DMS 273 (cell line): ENCODE measurements around the gene ARFGAP3.
A peak's percentile ranks its signal among the peaks of the same experiment; 100 is the strongest.

Source experiments
- DNase-seq: peaks from one replicate; lab custom pipeline; 2025; ENCODE audit not compliant: unreplicated experiment; lab: John Stamatoyannopoulos, UW

The ARFGAP3 gene

DNA sequence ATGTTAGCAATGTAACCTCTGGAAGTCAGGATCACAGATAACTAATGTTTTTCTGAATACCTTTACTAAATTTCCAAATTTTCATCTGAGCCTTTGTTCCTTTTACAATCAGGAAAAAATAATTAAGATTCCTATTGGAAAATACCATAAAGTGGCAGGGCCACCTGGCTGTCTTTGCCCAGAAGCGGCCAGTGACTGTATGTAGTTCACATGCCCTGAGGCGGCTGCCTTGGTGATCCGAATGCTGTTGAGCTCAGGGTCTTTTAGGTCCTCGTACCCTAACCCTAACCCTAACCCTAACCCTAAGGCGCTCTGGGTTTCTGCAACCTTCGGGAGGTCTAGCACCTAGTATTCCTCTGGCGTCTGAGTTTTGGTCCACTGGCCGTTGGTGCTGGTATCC lies 8.5 kb upstream of the ARFGAP3 start:
- no peak for DNase-seq

GRCh38 chr22:42863349-42863961 lies 6.4 kb upstream of the ARFGAP3 start:
- no peak for DNase-seq

DNA sequence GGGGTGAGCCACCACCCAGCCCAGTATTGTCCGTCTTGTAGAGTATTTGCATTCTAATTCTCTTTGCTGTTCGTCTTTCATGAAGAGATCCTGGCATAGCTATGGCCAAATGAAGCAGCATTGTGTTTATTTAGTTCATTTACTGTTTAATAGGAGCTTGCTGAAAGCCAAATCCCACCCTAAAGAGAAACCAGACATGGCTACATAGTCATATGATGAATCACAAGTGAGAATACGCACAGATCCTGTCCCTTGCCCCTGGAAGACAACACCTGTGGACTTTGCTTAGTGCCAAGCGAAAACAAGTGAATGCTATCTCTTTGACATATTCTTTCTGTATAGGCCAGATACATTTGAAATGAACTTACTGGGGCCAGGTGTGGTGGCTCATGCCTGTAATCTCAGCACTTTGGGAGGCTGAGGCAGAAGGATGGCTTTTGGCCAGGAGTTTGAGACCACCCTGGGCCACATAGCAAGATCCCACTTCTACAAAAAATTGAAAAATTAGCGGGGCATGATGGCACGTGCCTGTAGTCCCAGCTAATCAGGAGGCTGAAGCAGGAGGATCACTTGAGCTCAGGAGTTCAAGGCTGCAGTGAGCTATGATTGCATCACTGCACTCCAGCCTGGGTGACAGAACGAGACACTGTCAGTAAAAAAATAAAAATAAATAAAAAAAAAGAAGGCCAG lies 5.1 kb upstream of the ARFGAP3 start:
- DNase-seq, result no peak

DNA sequence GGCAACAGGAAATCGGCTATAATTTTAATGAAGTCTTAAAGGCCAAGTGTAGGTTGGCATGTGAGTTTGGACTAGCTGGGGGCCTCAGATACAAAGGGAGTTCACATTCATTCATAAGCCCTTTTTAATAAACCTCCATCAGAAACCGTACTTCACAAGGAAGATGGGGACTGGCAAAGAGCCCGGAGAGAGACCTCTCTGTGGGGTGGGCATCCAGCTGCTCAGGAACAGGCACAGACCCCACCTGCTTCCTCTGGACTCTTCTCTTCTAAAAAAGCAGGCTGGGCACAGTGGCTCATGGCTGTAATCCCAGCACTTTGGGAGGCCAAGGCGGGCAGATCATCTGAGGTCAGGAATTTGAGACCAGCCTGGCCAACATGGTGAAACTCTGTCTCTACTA lies 3.9 kb upstream of the ARFGAP3 start:
- peak; percentile 49 for DNase-seq

- peak; percentile 63 for DNase-seq
Measured at GRCh38 chr22:42857845-42858481, 890 bp upstream of the ARFGAP3 start.

GRCh38 chr22:42856179-42856864 lies 751 bp downstream of the ARFGAP3 start:
- peak; percentile 56 for DNase-seq

DNA sequence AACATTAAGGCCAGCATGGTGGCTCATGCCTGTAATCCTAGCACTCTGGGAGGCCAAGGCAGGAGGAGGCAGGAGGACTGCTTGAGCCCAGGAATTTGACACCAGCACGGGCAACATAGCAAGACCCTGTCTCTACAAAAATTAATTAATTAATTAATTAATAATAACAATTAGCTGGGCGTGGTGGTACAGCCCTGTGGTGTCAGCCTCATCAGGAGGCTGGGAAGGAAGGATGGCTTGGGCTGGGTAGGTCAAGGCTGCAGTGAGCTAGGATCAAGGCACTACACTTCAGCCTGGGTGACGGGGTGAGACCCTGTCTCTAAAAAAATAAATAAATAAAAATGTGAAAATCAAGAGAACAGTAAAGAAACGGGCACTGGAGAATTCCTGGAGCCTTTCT lies 1.4 kb downstream of the ARFGAP3 start:
- no peak for DNase-seq

GRCh38 chr22:42855211-42855610 lies 1.9 kb downstream of the ARFGAP3 start:
- DNase-seq, result no peak

GRCh38 chr22:42848941-42849550 lies 8.0 kb downstream of the ARFGAP3 start:
- no peak for DNase-seq

GRCh38 chr22:42847110-42847509 lies 10.0 kb downstream of the ARFGAP3 start:
- no peak for DNase-seq

DNA sequence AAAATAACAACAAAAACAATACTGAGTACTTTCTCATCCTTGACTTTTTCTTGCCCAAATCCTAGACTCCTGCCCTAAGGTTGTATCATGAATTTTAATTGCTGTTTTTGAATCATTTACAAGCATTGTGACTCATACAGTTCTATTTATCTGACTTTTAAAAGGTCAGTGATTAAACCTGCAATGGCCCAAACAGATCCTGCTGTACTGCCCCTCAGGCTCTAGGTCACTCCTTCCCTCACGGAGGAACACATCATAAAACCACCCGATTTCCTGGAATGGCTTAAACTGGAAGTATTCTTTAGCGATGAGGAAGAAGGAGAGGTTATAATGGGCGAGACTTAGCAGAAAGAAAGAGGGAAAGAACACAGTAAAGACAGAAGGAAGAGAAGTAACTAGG lies 12.3 kb downstream of the ARFGAP3 start:
- no peak for DNase-seq

GRCh38 chr22:42842658-42843370 lies 14.3 kb downstream of the ARFGAP3 start:
- no peak for DNase-seq

DNA sequence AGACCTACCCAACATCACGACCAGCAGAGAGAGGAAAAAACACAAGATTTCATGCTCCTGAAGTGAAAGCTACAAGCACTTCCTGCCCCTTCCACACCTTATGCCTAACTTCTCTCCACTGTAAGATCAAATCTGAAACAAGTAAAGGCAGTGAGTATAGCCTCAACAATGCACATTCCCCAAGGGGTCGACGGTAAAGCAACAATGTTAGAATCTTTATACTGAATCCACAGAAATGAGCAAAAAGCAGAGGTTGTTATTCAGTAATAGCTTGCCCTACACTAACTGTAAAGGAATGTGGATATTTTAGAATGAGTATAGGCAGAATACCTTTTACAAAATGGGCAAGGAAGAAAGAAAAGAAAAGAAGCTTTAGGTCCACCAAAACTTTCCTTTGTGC lies 15.6 kb downstream of the ARFGAP3 start:
- no peak for DNase-seq

DNA sequence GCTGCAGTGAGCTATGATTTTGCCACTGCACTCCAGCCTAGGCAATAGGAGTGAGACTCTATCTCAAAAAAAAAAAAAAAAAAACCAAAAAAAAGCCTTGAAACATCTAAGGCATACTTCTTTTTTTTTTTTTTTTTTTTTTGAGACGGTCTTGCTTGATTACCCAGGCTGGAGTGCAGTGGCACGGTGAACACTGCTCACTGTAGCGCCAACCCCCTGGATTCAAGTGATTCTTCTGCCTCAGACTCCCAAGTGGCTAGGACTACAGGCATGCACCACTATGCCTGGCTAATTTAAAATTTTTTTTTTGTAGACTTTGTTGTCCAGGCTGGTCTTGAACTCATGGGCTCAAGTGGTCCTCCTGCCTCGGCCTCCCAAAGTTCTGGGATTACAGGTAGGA lies 19.5 kb downstream of the ARFGAP3 start:
- DNase-seq, result no peak

- no peak for DNase-seq
Measured at GRCh38 chr22:42836026-42836425, 21.0 kb downstream of the ARFGAP3 start.

- DNase-seq, result no peak
Measured at GRCh38 chr22:42834177-42834949, 22.7 kb downstream of the ARFGAP3 start.

DNA sequence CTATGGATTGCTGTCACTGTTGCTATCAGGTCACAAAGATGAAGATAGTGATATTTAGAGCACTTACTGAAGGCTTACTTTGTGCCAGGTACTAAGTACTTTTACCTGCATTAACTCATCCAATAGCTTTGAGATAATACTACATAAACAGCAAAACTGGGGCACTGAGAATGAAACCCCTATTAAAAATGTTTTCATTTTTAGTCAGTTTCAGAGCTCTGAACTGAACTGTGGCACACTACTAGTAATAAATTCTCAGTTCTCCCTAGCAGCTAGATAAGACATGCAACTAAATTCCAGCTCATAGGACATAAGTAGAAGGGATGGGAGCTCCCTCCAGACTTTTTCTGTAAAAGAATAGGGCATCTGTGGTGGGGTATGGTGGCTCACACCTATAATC lies 24.0 kb downstream of the ARFGAP3 start:
- no peak for DNase-seq

- no peak for DNase-seq
Measured at GRCh38 chr22:42831712-42832111, 25.4 kb downstream of the ARFGAP3 start.

DNA sequence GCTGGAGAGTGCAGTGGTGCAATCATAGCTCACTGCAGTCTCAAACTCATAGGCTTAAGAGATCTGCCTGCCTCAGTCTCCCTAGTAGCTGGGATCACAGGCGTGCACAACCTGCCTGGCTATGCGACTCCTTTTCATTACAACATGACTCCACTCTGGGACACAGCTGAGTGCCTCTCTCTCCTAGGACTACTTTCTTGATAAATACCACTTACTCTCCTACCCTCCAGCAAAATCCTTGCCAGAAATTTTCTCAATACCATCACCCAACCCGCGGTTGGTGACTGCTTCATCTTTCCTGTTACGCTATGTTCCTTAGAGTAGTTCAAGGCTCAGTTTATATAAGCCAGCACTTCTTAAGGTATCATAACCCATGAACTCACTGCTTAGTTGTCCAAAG lies 26.9 kb downstream of the ARFGAP3 start:
- DNase-seq, result no peak

DNA sequence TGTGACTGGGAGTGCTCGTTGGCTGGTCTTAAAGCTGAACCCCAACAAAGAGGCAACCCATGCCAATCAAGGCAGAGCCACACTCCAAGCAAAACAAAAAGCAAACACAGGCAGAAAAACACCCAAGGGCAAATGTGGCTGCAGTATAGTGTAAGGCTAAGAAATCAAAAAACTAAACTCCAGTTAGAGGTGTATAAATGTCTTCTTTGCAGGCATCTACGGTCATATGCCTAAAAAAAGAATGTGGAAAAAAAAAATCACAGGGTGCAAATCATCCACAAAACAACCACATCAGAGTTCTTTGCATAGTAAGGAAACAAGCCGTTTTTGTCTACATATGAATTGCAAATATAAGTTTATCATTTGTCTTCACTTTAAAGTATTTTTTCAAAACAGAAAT lies 27.8 kb downstream of the ARFGAP3 start:
- no peak for DNase-seq
